HCT116 (cell line): ENCODE data around the gene ABTB1. TPM values are rescaled to one million over a fixed set of nuclear protein-coding genes. Genes with fewer than 3 reads are reported as not detected.

Experiments
- ATAC-seq: fragments of 200-7000 bp; cut with Tn5 transposase; 2 replicates; pipeline ENCODE4 v1.9.1; 2020; ENCODE audit warnings: mild to moderate bottlenecking, moderate library complexity
- BruUV-seq: library from RNA; stranded (reverse); fragments of 400-500 nt; replicated peaks from 2 replicates; lab custom pipeline; 2021; lab: Mats Ljungman, UMichigan
- CTCF ChIA-PET: fragments of 300-600 bp; sonication (Branson Sonifier 250); formaldehyde crosslinking; loops from one replicate; lab custom pipeline; 2021; ENCODE audit warnings: antibody characterized with exemption; lab: Charles Lee
- POLR2A ChIA-PET: fragments of 300-600, 350-600 bp; sonication (Branson Sonifier 250); formaldehyde crosslinking; loops from one replicate; lab custom pipeline; 2021; ENCODE audit warnings: antibody characterized with exemption; lab: Charles Lee
- RAD21 ChIA-PET, 2 experiments: fragments of 300-600 bp; sonication (Branson Sonifier 250); formaldehyde crosslinking; loops; one replicate each; lab custom pipeline; 2023; ENCODE audit warnings: low total read pairs in 2 of 2; ENCODE audit not compliant: uncharacterized antibody in 2 of 2, unreplicated experiment in 2 of 2, low non-redundant PET in 1 of 2; lab: Charles Lee
- DNase-seq: peaks from one replicate; pipeline ENCODE4 v3.0.0-alpha.2; 2010; ENCODE audit warnings: low read depth, low spot score
- H2AFZ ChIP-seq: fragments of 200-600 bp; shearing (Covaris generic), sonication (generic); 2 replicates; pipeline ENCODE4 v1.6.1; 2017; ENCODE audit warnings: low read depth, mixed run types, mixed read lengths, antibody characterized with exemption, low read length; ENCODE audit not compliant: poor library complexity, severe bottlenecking
- H3K27ac ChIP-seq: 2 replicates; pipeline ENCODE4 v1.5.1; 2012; ENCODE audit warnings: low read depth, low read length
- H3K27me3 ChIP-seq: fragments of 200-600 bp; sonication (generic); 2 replicates; pipeline ENCODE4 v1.6.1; 2016; ENCODE audit warnings: mixed run types, low read length, mixed read lengths; ENCODE audit not compliant: insufficient read depth
- H3K36me3 ChIP-seq, 2 experiments: fragments of 200-500 bp in 1 of 2; fragments of 200-600 bp in 1 of 2; sonication (Bioruptor generic) in 1 of 2; sonication (generic) in 1 of 2; 2 replicates each; pipeline versions ENCODE4 v1.5.1 to v1.6.1; 2014 to 2016; ENCODE audit warnings: low read length in 2 of 2, inconsistent platforms in 1 of 2, mixed read lengths in 1 of 2, mixed run types in 1 of 2; ENCODE audit not compliant: insufficient read depth in 2 of 2, control insufficient read depth in 1 of 2
- H3K4me1 ChIP-seq, 2 experiments: fragments of 200-600 bp in 1 of 2; sonication (generic) in 1 of 2; 2 replicates each; pipeline versions ENCODE4 v1.5.1 to v1.6.1; 2012 to 2017; ENCODE audit warnings: low read length in 2 of 2, inconsistent platforms in 1 of 2, mild to moderate bottlenecking in 1 of 2, mixed read lengths in 1 of 2, mixed run types in 1 of 2, moderate library complexity in 1 of 2; ENCODE audit not compliant: insufficient read depth in 2 of 2, control insufficient read depth in 1 of 2
- H3K4me2 ChIP-seq: fragments of 200-600 bp; sonication (generic); 2 replicates; pipeline ENCODE4 v1.6.1; 2017; ENCODE audit warnings: mixed run types, low read length, mixed read lengths
- H3K4me3 ChIP-seq, 2 experiments: fragments of 200-600 bp in 1 of 2; sonication (generic) in 1 of 2; replicated peaks in 1 of 2; 2 replicates each; pipeline ENCODE4 v1.5.1; 2011 to 2016; ENCODE audit warnings: low read length in 2 of 2, control low read depth in 1 of 2, low read depth in 1 of 2, mild to moderate bottlenecking in 1 of 2, mixed read lengths in 1 of 2, mixed run types in 1 of 2
- H3K79me2 ChIP-seq: fragments of 200-600 bp; sonication (generic); 2 replicates; pipeline ENCODE4 v1.6.1; 2017; ENCODE audit warnings: mild to moderate bottlenecking, mixed run types, low read length, moderate library complexity, mixed read lengths; ENCODE audit not compliant: insufficient read depth
- H3K9ac ChIP-seq: fragments of 200-600 bp; sonication (generic); 2 replicates; pipeline ENCODE4 v1.6.1; 2016; ENCODE audit warnings: low read length, mixed read lengths
- H3K9me2 ChIP-seq: fragments of 200-600 bp; sonication (generic), shearing (Covaris generic); 2 replicates; pipeline ENCODE4 v1.6.1; 2017; ENCODE audit warnings: mixed run types, mild to moderate bottlenecking, moderate library complexity; ENCODE audit not compliant: insufficient read depth
- H3K9me3 ChIP-seq, 2 experiments: fragments of 200-500 bp in 1 of 2; fragments of 200-600 bp in 1 of 2; sonication (Bioruptor generic) in 1 of 2; sonication (generic) in 1 of 2; 2 replicates each; pipeline ENCODE4 v1.6.1; 2014 to 2017; ENCODE audit warnings: low read length in 2 of 2, mixed read lengths in 2 of 2, inconsistent platforms in 1 of 2, low read depth in 1 of 2, mild to moderate bottlenecking in 1 of 2, mixed run types in 1 of 2, moderate library complexity in 1 of 2; ENCODE audit not compliant: control insufficient read depth in 1 of 2, insufficient read depth in 1 of 2
- H4K20me1 ChIP-seq: fragments of 200-600 bp; sonication (generic), shearing (Covaris generic); 2 replicates; pipeline ENCODE4 v1.6.1; 2017; ENCODE audit warnings: mixed run types, mild to moderate bottlenecking, moderate library complexity; ENCODE audit not compliant: insufficient read depth
- CBX3 ChIP-seq: IDR thresholded peaks from 2 replicates; pipeline ENCODE4 v1.6.1; 2012; ENCODE audit warnings: low read depth
- CEBPB ChIP-seq: IDR thresholded peaks from 2 replicates; pipeline ENCODE4 v1.6.1; 2012; ENCODE audit warnings: low read depth
- CTCF ChIP-seq, 3 experiments: fragments of 200-600 bp in 1 of 3; sonication (generic) in 1 of 3; IDR thresholded peaks in 2 of 3; conservative IDR thresholded peaks in 1 of 3; 2 replicates each; pipeline ENCODE4 v1.5.1; 2012 to 2017; ENCODE audit warnings: low read depth in 2 of 3, low read length in 2 of 3, antibody characterized with exemption in 1 of 3, borderline replicate concordance in 1 of 3, control low read depth in 1 of 3, mild to moderate bottlenecking in 1 of 3, mixed read lengths in 1 of 3, mixed run types in 1 of 3, moderate library complexity in 1 of 3; ENCODE audit not compliant: insufficient read depth in 1 of 3
- EGR1 ChIP-seq: IDR thresholded peaks from 2 replicates; pipeline ENCODE4 v1.6.1; 2012; ENCODE audit warnings: low read depth
- EZH2 ChIP-seq: fragments of 200-600 bp; sonication (generic); IDR thresholded peaks from 2 replicates; pipeline ENCODE4 v1.6.1; 2017; ENCODE audit warnings: antibody characterized with exemption, mixed run types
- JUND ChIP-seq: IDR thresholded peaks from 2 replicates; pipeline ENCODE4 v1.6.1; 2012
- POLR2AphosphoS5 ChIP-seq: IDR thresholded peaks from 2 replicates; pipeline ENCODE4 v1.6.1; 2011; ENCODE audit warnings: mild to moderate bottlenecking, low read depth, low read length, moderate library complexity
- RAD21 ChIP-seq: IDR thresholded peaks from 2 replicates; pipeline ENCODE4 v1.6.1; 2012; ENCODE audit warnings: low read depth, mild to moderate bottlenecking
- SP1 ChIP-seq: IDR thresholded peaks from 2 replicates; pipeline ENCODE4 v1.6.1; 2012; ENCODE audit warnings: low read depth
- SRF ChIP-seq: IDR thresholded peaks from 2 replicates; pipeline ENCODE4 v1.6.1; 2012; ENCODE audit warnings: low read depth
- YY1 ChIP-seq: IDR thresholded peaks from 2 replicates; pipeline ENCODE4 v1.6.1; 2011; ENCODE audit warnings: low read length, low read depth, moderate library complexity, mild to moderate bottlenecking; ENCODE audit not compliant: insufficient replicate concordance; ENCODE audit errors: extremely low read depth
- intact Hi-C: fragments of 100-400 bp; cut with micrococcal nuclease; formaldehyde crosslinking; loops from 2 replicates; pipeline ENCODE4 v1.10.0; 2022
- total RNA-seq: library from RNA; stranded (reverse); gene quantifications from one replicate; pipeline ENCODE4 v1.2.1, GENCODE V29; 2021; ENCODE audit not compliant: unreplicated experiment
- TF ChIP-seq, protein P1 (sequence below): IDR thresholded peaks from 2 replicates; pipeline ENCODE4 v1.6.1; 2012

The ABTB1 gene
- total RNA-seq, 1 experiment from 2014 or later: 19.4 TPM

DNA sequence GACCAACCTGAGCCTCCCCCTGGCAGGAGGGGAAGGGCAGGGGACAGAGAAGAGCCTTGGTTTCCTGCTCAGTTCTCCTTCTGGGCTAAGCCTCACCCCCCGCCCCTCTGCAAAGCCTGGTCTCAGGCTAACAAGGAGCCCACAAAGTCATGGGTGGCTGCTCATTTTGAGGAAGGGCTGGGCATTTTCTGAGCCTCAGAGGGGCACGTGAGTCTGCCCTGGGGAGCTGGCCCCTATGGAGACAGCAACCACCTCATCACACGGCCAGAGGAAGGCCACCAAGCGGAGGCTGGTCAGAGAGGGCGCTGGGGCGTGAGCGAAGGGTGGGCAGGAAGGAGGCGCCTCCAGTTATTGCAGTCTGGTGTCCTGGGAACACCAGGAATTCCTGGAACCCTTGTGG, 18.7 kb downstream of the ABTB1 start:
- ChIA-PET POLR2A (no interaction called here), RAD21 (interaction anchor here in 1 of 2 experiments (1.2 kb wide), 1 partner anchor 268 kb away, joined by 3 read pairs; no protein-coding TSS in a partner anchor), CTCF (interaction anchor here (0.6 to 2.2 kb wide), 10 partner anchors 8 to 442 kb away, joined by 3 to 11 read pairs (median 4); partner anchors contain the start of gene MGLL)
- H3K9me2 ChIP-seq: no peaks in the 10 kb centered on the region
- H3K4me2 ChIP-seq: no peak overlapping the region
- H3K4me1 ChIP-seq: peaks cover 15 to 41% of the 10 kb centered on the region in 2 experiments
- ATAC-seq (no peak), DNase-seq (no peak)
- no peak overlapping the region for H2AFZ ChIP-seq
- BruUV-seq: no TSS peak
- no peaks in the 10 kb centered on the region for H3K36me3 ChIP-seq
- H3K79me2 ChIP-seq: no peaks in the 10 kb centered on the region
- TF ChIP-seq RAD21 (no peak), CEBPB (no peak), SRF (no peak), SP1 (no peak), POLR2AphosphoS5 (no peak), CBX3 (no peak), JUND (no peak), EGR1 (no peak), CTCF (IDR thresholded peaks at IDR 0.05 in 2 of 3, conservative IDR thresholded peaks at IDR 0.05 in 1 of 3; ENCODE audit: borderline replicate concordance in 1 of 3, insufficient read depth in 1 of 3, low read depth in 2 of 3, low read length in 2 of 3) (no peak), EZH2 (no peak), YY1 (no peak)
- TF ChIP-seq, protein P1, sequence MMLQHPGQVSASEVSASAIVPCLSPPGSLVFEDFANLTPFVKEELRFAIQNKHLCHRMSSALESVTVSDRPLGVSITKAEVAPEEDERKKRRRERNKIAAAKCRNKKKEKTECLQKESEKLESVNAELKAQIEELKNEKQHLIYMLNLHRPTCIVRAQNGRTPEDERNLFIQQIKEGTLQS: no peak
- no peak overlapping the region for H3K9ac ChIP-seq
- H3K27ac ChIP-seq: no peak overlapping the region
- no peaks in the 10 kb centered on the region for H3K27me3 ChIP-seq
- H3K9me3 ChIP-seq: no peaks in the 10 kb centered on the region
- no peaks in the 10 kb centered on the region for H4K20me1 ChIP-seq
- intact Hi-C loops: loop anchor here (1.0 to 2.0 kb wide), 3 partner anchors 139 to 441 kb away; no protein-coding TSS in a partner anchor
- H3K4me3 ChIP-seq: no peak overlapping the region
